CD4-positive, alpha-beta T cell treated with Interleukin-1 beta for 1 hour (primary cell): ENCODE measurements around the gene DLL3.

Source experiments
- DNase-seq, 2 donors: peaks; one replicate each; pipeline ENCODE4 v3.0.0-alpha.2; 2020 to 2022

The DLL3 gene

DNA sequence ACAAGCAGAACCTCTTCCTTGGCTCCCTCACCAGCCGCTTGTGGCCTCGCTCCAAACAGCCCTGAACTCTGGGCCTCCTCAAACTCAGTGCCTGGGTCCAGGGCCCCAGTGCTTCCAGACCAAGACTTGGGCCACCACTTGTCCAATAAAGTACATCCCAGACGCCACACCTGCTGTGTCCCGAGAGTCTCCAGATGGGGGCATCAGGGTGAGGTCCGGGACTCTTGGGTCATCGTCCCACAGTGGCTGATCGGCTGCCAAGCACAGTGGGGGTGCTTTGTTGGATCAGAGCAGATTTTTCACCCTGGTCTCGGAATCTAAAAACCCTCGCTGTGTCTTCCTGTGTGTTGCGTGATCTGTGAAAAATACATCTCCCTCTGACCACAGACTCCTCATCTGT lies 9.0 kb upstream of the DLL3 start:
- no peak for DNase-seq

- DNase-seq: no peak
These were observed 6.5 kb upstream of the DLL3 start for GRCh38 chr19:39492225-39492624.

GRCh38 chr19:39492788-39493187 lies 6.0 kb upstream of the DLL3 start:
- no peak for DNase-seq

DNA sequence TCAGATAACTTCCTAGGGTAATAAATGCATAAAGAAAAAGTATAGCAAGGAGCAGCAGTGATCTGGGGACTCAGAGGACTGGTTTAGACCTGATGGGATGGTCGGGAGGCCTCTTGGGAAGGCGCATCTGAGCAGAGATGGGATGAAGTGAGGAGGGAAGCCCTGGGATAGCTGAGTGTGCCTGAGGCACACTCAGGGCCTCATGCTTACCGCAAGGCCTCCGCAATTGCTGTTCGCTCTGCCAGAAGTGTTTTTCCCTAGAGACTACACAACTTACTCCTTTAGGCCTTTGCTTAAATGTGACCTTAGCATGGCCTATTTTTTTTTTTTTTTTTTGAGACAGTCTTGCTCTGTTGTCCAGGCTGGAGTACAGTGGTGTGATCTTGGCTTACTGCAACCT lies 4.1 kb upstream of the DLL3 start:
- no peak for DNase-seq

- DNase-seq: no peak
These were observed 2.7 kb upstream of the DLL3 start for GRCh38 chr19:39496063-39496462.

DNA sequence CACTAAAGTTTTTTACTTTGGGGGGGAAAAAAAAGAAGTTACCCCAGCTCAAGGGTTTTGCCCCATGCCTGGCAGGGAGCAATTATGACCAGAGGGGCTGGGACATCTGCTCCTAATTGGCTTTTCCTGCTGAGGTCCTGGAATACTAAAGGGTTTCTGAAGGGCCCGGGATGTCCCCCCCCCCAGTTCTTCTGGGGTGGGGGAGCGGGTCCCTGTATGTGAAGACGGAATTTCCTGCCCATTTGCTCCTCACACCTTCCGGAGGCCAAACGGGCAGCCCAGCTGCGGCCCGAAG lies 1.1 kb upstream of the DLL3 start:
- DNase-seq: no peak

DNA sequence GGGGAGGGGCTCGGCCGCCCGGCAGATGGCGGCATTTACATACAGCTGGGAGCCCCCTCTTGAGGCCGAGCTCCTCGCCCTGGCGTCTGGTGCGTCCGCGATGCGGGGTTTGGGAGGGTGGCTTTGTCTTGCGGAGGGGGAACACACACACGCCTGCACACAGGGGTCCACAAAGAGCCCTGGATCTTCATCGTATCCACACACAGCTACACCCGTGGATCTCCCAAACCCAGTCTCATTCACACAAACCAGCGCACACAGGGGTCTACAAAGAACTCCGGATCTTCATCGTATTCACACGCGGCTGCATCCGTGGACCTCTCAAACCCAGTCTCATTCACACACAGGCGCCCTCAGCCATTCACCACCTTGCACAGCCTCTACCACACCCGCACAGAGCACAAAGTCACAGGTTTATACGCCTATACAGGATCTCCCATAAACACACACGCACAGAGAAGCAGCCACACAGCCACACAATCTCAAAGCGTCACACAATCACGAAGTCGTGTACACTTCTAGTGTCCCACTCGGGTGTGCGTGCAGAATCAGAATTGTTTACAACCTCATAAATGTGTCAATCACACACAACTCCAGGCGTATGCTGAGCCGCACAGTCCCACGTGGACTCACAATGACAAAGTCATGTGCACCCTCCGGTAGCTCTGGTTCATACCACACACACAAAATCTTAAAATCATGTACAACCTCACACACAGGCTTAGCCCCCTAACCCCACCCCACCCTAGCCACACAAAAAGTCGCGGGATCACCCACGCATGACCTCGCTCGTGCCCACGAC lies 550 bp upstream of the DLL3 start:
- DNase-seq: no peak

DNA sequence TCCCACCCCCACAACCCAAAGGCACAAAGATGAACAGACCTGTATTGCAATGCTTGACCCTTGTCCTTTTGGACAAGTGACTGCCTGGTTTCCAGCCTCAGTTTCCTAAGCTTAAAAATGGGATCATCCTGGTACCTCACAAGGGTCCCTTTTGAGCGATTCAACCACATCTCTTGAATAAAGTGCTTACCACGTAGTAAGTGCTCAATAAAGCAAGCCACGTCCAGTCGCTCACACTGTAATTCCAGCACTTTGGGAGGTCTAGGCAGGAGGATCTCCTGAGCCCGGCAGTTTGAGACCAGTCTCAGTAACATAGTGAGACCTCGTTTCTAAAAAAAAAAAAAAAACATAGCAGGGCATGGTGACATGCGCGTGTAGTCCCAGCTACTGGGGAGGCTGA lies 1.2 kb downstream of the DLL3 start:
- DNase-seq: no peak

DNA sequence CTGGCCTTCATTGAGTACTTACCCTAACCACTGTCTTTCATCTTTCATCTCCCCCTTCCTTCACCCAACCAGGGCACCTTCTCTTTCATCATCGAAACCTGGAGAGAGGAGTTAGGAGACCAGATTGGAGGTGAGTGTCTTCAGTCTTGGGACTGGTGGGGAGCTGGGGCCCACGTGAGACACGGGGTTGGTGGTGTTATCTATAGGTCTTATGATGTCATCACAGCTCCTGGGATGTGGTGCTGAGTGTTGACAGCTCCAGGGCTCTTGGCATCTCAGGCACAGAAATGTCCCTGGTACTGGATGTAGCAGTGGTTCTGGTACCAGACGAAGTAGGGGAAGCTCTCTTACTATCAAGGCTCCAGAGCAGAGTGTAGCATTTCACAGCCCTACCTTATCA lies 1.8 kb downstream of the DLL3 start:
- no peak for DNase-seq

- no peak for DNase-seq
These were observed 2.6 kb downstream of the DLL3 start for GRCh38 chr19:39501340-39501739.

GRCh38 chr19:39502640-39503417 lies 4.1 kb downstream of the DLL3 start:
- peak; percentile 81 to 82 for DNase-seq

DNA sequence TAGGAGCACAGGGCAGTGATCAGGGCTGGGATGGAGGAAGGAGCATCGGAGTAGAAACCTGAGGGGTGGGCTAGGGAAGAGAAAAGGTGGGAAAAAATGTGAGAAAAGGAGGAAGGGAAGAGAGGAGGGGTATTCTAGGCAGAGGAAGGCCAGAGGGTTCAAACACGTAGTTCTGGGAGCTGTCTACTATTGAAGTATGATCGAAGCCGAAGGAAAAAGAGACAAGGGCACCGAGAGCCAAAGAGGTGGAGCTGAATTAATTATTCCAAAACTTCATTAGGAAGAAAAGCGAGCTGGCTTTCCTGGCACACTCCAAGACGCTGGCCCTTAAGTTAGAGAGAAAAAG lies 7.8 kb downstream of the DLL3 start:
- DNase-seq: no peak

- peak; percentile 59 for DNase-seq
These were observed 8.4 kb downstream of the DLL3 start for GRCh38 chr19:39506944-39507714.

DNA sequence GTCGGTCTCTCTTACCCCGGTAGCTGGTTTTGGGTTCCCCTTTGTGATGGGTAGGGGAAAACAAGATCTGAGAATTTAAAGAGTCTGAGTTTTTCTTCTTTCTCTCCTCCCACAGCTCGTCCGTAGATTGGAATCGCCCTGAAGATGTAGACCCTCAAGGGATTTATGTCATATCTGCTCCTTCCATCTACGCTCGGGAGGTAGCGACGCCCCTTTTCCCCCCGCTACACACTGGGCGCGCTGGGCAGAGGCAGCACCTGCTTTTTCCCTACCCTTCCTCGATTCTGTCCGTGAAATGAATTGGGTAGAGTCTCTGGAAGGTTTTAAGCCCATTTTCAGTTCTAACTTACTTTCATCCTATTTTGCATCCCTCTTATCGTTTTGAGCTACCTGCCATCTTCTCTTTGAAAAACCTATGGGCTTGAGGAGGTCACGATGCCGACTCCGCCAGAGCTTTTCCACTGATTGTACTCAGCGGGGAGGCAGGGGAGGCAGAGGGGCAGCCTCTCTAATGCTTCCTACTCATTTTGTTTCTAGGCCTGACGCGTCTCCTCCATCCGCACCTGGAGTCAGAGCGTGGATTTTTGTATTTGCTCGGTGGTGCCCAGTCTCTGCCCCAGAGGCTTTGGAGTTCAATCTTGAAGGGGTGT lies 9.1 kb downstream of the DLL3 start:
- no peak for DNase-seq

- DNase-seq: no peak
These were observed 9.9 kb downstream of the DLL3 start for GRCh38 chr19:39508629-39509028.

DNA sequence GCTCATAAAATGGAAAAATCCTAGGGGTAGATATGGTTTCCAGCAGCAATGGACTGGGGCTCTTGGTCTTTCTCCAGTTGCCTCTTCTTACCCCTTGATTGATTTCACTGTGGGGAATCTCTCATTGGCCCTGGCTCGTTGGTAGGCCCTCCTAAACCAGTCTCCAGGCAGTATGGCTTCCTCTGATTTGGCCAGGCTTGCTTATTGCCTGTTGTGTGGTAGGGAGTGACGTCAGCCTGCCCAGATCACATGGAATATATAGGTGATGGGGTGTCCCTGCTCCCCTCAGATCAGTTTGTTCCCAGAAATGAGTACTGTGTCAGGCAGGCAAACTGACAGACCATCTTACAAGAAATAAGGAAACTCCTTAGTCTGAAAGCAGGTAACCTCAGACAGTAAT lies 10.5 kb downstream of the DLL3 start:
- DNase-seq: no peak

GRCh38 chr19:39512988-39513387 lies 14.2 kb downstream of the DLL3 start:
- DNase-seq: no peak

GRCh38 chr19:39514840-39515550 lies 16.2 kb downstream of the DLL3 start, which contains the start of gene SELENOV:
Gene SELENOV, plus strand, starts transcription at chr19:39515139. Its CDS starts 74 bp downstream, at chr19:39515213.
- DNase-seq: peak in 1 of 2 donors; percentile 23

- DNase-seq: no peak
These were observed 16.9 kb downstream of the DLL3 start for GRCh38 chr19:39515551-39516191.

GRCh38 chr19:39516270-39516669 lies 17.5 kb downstream of the DLL3 start:
- no peak for DNase-seq

GRCh38 chr19:39517432-39517831 lies 18.7 kb downstream of the DLL3 start:
- no peak for DNase-seq

- DNase-seq: no peak
These were observed 19.7 kb downstream of the DLL3 start for GRCh38 chr19:39518458-39518857.
